ENCODE results near the gene SYT7.
"Not testable (repeated sequence)": the region's sequence is repeated elsewhere in the genome, so short reads cannot be mapped to it uniquely, and the experiment has no call there.

SYT7 gene

DNA sequence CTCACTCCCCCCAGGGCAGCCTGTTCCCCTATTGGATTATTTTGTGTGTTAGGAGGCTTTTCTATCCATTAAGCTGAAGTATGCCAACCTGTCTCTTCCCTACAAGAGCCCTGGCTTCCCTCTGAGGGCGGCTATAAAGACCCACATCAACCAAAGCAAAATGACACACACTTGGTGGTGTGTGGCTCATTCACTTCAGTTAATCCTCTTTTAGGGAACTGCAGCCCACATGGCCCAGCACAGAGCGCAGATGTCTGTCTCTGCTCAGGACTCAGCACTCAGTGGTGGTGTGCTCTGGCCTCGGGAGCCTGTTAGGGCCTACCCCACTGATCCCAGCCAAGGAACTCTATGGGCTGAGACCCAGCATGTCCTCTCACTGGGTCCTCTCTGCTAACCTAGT, 104.5 kb downstream of the SYT7 start:
- no peak for DNase-seq (ENCODE audit: low read depth)

GRCh38 chr11:61475433-61475832, 105.4 kb downstream of the SYT7 start:
- no peak for DNase-seq (ENCODE audit: low read depth)

DNA sequence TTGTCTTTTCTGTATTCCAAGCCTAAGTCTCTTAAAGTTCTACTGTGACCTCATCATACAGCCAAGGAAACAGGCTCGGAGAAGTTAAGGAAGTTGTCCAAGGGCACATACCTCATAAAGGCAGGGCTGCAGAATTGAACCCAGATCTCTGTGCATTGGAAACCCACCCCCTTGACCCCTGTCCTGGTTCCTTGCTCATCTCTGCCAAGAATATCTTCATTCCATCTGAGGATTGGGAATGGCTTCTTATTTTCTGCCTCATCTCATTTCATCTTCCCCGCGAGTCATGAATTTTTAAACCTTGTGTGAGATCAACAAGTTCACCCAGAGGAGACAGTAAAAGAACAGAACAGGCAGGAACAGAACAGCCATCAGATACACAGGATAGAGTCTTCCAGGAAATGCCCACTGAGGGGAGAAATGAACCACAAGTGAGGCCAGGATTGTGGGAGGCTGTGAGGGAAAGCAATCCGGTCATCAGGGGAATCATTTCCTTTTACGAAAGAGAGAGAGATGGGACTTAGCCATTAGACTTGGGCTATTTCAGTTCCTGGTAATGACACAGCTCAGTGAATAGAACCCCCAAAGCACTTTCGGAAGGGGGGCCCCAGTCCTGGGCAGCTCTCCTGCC, 106.7 kb downstream of the SYT7 start:
- DNase-seq (ENCODE audit: low read depth): no peak

- DNase-seq (ENCODE audit: low read depth): no peak
Measured at GRCh38 chr11:61473370-61474012, 107.4 kb downstream of the SYT7 start.

- no peak for DNase-seq (ENCODE audit: low read depth)
Measured at GRCh38 chr11:61472868-61473267, 108.0 kb downstream of the SYT7 start.

- DNase-seq (ENCODE audit: low read depth): no peak
Measured at GRCh38 chr11:61472282-61472681, 108.6 kb downstream of the SYT7 start.

DNA sequence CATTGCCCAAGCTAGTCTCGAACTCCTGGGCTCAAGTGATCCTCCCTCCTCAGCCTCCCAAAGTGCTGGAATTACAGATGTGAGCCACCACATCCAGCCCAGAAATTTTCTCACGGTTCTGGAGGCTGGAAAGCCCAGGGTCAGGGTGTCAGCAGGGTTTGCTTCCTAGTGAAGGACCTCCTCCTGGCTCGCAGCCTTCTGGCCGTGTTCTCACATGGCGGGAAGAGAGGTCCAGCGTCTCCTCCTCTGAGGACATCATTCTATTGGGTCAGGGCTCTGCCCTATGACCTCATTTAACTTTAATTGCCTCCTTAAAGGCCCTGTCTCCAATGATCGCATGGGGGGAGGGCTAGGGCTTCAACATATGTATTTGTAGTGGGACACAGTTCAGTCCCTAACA, 112.9 kb downstream of the SYT7 start:
- no peak for DNase-seq (ENCODE audit: low read depth)

DNA sequence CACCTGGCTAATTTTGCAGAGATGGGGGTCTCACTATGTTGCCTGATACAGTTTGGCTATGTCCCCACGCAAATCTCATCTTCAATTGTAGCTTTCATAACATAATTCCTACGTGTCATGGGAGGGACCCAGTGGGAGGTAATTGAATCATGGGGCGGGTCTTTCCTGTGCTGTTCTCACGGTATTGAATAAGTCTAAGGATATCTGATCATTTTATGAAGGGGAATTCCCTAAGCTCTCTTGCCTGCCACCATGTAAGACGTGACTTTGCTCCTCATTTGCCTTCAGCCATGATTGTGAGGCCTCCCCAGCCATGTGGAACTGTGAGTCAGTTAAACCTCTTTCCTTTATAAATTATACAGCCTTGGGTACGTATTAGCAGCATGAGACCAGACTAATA, 113.3 kb downstream of the SYT7 start:
- not testable (repeated sequence) for DNase-seq (ENCODE audit: low read depth)

All from activated T-cell treated with anti-CD3 and anti-CD28 coated beads for 24 hours (primary cell).